Activated naive CD8-positive, alpha-beta T cell (primary cell): ENCODE data around the gene SLC47A2.

Source experiments
- H3K27ac Mint-ChIP-seq: one replicate; pipeline ENCODE4 v1.8.0; 2021; ENCODE audit warnings: mixed read lengths
- H3K27me3 Mint-ChIP-seq: one replicate; pipeline ENCODE4 v1.8.0; 2021; ENCODE audit warnings: mixed read lengths
- H3K36me3 Mint-ChIP-seq: one replicate; pipeline ENCODE4 v1.8.0; 2021; ENCODE audit warnings: mixed read lengths
- H3K4me1 Mint-ChIP-seq: one replicate; pipeline ENCODE4 v1.8.0; 2021; ENCODE audit warnings: low read depth, mixed read lengths
- H3K4me3 Mint-ChIP-seq: one replicate; pipeline ENCODE4 v1.8.0; 2021; ENCODE audit warnings: mild to moderate bottlenecking, mixed read lengths
- H3K9me3 Mint-ChIP-seq: one replicate; pipeline ENCODE4 v1.8.0; 2021; ENCODE audit warnings: low read depth, mixed read lengths

Gene SLC47A2

DNA sequence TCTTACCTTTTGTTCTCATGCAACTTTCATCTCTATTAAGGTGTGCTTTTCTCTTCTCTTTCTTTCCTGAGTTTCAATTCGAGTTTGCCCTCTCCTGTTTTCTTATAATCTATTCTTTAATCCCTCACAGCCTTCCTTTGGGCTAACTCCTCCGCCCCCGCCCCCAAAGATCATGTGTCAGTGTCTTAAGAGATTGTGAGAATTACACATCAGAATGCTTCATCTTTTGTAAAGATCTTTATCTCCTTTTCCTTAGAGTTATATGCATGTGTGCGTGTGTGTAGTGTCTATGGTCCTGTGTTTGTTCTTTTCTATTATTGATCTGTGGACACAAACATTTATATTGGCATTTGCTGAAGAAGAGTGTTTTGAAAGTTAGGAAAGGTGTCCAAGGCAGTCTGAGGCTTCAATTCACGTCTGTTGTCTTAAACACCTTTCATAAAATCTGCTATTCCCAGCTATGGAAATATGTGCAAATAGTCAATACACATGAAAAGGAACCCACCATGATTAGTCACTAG is 74.0 kb downstream of the SLC47A2 start:
- Mint-ChIP-seq H3K4me3 (no peak overlapping the region), H3K4me1 (peaks cover 17% of the 10 kb centered on the region), H3K9me3 (no peaks in the 10 kb centered on the region), H3K36me3 (no peaks in the 10 kb centered on the region), H3K27ac (no peak overlapping the region), H3K27me3 (peaks cover 2% of the 10 kb centered on the region)

DNA sequence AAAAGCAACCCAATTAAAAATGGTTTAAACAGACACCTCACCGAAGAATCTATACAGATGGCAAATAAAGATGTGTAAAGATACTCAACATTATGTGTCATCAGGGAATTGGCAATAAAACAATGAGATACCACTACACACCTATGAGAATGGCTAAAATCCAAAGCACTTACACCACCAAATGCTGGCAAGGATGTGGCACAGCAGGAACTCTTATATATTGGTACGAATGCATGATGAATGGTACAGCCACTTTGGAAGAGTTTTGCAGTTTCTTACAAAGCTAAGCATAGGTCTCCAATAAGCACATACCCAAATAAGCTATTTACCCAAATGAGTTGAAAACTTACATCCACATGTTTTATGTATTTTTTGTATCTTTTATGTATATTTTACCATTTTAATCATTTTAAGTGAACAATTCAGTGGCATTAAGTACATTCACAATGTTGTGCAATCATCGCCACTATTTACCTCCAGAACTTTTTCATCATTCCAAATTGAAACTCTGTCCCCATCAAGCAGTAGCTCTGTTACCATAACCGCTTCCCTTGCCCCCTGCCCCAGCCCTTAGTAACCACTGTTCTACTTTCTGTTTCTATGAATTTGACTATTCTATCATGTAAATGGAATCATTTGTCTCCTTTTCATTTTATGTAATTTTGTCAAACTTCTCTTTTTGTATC is 74.6 kb downstream of the SLC47A2 start:
- no peaks in the 10 kb centered on the region for H3K9me3 Mint-ChIP-seq
- no peak overlapping the region for H3K4me3 Mint-ChIP-seq
- peaks cover 5% of the 10 kb centered on the region for H3K27me3 Mint-ChIP-seq
- H3K36me3 Mint-ChIP-seq, result no peaks in the 10 kb centered on the region
- peaks cover 11% of the 10 kb centered on the region for H3K4me1 Mint-ChIP-seq
- no peak overlapping the region for H3K27ac Mint-ChIP-seq

DNA sequence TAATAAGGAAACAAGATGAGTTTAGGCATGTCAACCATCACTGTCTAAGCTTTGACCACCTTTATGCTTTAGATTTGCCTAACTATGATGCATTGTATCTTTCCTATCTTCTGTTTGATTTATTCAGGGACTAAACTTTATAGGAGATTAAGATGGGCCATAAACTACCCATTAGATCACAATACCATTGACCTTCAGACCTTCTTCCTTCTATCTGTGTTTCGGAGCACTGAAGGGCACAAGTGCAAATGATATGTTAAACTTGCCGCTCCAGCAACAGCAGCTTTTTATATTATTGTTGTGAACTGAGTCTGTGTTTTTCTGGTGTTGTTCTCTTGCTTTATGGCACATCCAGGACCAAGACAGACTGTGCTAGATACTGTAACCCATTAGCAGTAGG is 84.5 kb downstream of the SLC47A2 start:
- peaks cover 10% of the 10 kb centered on the region for H3K27me3 Mint-ChIP-seq
- no peaks in the 10 kb centered on the region for H3K4me1 Mint-ChIP-seq
- H3K27ac Mint-ChIP-seq, result no peak overlapping the region
- H3K4me3 Mint-ChIP-seq, result no peak overlapping the region
- H3K9me3 Mint-ChIP-seq, result no peaks in the 10 kb centered on the region
- no peaks in the 10 kb centered on the region for H3K36me3 Mint-ChIP-seq

GRCh38 chr17:19630661-19631060 is 85.7 kb downstream of the SLC47A2 start:
- Mint-ChIP-seq H3K9me3 (no peaks in the 10 kb centered on the region), H3K4me1 (no peaks in the 10 kb centered on the region), H3K27me3 (peaks cover 10% of the 10 kb centered on the region), H3K27ac (no peak overlapping the region), H3K36me3 (no peaks in the 10 kb centered on the region), H3K4me3 (no peak overlapping the region)

DNA sequence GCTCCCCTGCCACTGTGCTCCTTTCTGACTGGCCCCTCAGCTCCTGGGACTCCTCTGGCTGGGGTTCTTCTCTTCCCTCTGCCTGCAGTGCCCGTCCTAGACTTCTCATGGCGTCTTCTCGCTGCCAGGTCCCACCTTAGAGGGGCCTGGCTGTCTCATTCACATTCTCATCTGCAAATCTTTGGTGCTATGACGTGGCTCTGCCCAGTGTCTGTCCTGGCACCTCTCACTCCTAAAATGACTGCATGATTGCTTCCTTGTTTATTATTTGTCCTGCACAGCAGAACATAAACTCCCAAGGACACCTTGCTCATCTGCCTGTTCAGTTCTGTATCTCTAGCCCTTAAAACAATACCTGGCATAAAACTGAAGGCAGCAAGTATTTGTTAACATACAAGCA is 86.3 kb downstream of the SLC47A2 start:
- no peak overlapping the region for H3K27ac Mint-ChIP-seq
- H3K4me1 Mint-ChIP-seq, result no peaks in the 10 kb centered on the region
- H3K4me3 Mint-ChIP-seq, result no peak overlapping the region
- no peaks in the 10 kb centered on the region for H3K36me3 Mint-ChIP-seq
- no peaks in the 10 kb centered on the region for H3K9me3 Mint-ChIP-seq
- H3K27me3 Mint-ChIP-seq, result peaks cover 10% of the 10 kb centered on the region

DNA sequence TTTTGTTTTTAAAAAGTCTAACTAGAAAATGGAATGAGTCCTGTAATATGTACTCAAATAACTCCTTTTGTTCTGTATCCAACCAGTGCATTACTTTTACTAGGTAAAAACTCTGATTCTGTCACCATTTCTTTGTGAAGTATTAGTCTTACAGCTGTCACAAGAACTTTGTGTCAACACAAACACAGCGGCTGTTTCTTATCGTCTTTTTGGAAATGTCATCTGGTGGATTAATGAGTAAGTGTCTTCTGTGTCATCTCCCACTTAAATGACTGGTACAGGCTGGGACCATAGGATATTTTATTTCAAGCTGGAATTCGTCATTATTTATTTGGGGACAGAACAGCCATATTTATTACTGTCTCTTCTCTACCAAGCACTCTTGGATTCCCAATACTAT is 86.9 kb downstream of the SLC47A2 start:
- H3K27ac Mint-ChIP-seq, result no peak overlapping the region
- no peak overlapping the region for H3K4me3 Mint-ChIP-seq
- H3K9me3 Mint-ChIP-seq, result no peaks in the 10 kb centered on the region
- no peaks in the 10 kb centered on the region for H3K4me1 Mint-ChIP-seq
- peaks cover 6% of the 10 kb centered on the region for H3K27me3 Mint-ChIP-seq
- H3K36me3 Mint-ChIP-seq, result no peaks in the 10 kb centered on the region
